GM06990 (cell line): ENCODE results near the gene NHS.

Source experiments
- DNase-seq: peaks from one replicate; pipeline ENCODE4 v3.0.0-alpha.2; 2011; ENCODE audit not compliant: insufficient read length; ENCODE audit errors: extremely low read depth
- H3K27me3 ChIP-seq: replicated peaks from 2 replicates; pipeline ENCODE4 v1.6.0; 2011; ENCODE audit warnings: low read length; ENCODE audit not compliant: control insufficient read depth, insufficient read depth
- H3K36me3 ChIP-seq: 2 replicates; pipeline ENCODE4 v1.5.1; 2011; ENCODE audit warnings: low read length; ENCODE audit not compliant: control insufficient read depth, insufficient read depth
- H3K4me3 ChIP-seq: replicated peaks from 2 replicates; pipeline ENCODE4 v1.5.1; 2011; ENCODE audit warnings: low read depth, mild to moderate bottlenecking, control low read depth, low read length
- TF ChIP-seq, protein P1 (sequence below): IDR thresholded peaks from 2 replicates; pipeline ENCODE4 v1.5.1; 2011; ENCODE audit warnings: low read length, control low read depth, mild to moderate bottlenecking, inconsistent platforms; ENCODE audit not compliant: insufficient read depth, poor library complexity, severe bottlenecking

NHS gene

DNA sequence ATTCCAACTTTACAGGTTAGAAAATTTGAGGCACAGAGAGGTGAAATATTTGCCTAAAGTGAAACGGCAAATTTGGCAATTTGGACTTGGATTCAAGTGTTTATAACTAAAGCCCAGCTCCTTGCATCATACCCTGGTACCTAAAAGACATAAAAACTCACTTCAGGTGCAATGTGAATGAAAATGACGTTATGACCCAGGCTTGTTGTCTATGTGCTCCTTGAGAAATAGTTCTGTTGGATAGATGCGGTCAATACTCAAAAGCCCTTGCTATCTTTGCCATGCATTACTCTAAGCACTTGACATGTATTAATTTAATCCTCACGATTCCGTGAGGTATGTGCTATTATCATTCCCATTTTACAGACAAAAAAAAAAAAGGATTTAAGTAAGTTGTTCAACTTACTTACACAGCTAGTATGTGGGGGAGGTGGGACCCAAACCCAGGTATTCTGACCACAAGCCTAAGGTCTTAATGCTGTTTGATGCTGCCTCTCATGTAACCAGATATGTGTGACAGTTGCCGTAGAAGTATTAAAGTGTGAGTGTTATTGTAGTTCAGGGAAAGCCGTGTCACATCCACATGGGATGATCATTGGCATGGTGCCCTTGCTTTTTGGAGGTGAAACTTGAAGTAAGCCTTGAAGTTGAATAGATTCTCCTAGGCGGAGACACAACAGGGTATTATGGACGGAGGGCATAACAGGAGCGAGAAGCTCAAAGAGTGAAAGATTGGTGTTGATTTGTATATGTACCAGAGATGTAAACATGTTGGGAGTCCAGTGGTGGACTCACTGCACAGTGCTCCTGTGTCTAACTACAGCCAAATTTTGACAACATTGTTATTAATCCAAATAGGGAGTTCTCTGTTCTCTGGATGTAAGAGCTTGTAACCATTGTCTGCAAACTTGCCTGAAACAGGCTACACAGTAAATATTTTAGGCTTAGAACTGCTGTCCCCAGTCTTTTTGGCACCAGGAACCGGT, 365.4 kb downstream of the NHS start:
- TF ChIP-seq, protein P1, sequence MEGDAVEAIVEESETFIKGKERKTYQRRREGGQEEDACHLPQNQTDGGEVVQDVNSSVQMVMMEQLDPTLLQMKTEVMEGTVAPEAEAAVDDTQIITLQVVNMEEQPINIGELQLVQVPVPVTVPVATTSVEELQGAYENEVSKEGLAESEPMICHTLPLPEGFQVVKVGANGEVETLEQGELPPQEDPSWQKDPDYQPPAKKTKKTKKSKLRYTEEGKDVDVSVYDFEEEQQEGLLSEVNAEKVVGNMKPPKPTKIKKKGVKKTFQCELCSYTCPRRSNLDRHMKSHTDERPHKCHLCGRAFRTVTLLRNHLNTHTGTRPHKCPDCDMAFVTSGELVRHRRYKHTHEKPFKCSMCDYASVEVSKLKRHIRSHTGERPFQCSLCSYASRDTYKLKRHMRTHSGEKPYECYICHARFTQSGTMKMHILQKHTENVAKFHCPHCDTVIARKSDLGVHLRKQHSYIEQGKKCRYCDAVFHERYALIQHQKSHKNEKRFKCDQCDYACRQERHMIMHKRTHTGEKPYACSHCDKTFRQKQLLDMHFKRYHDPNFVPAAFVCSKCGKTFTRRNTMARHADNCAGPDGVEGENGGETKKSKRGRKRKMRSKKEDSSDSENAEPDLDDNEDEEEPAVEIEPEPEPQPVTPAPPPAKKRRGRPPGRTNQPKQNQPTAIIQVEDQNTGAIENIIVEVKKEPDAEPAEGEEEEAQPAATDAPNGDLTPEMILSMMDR, result no peak
- Histone ChIP-seq H3K4me3 (no peak overlapping the region), H3K36me3 (no peaks in the 10 kb centered on the region), H3K27me3 (no peaks in the 10 kb centered on the region)
- DNase-seq, result no peak

DNA sequence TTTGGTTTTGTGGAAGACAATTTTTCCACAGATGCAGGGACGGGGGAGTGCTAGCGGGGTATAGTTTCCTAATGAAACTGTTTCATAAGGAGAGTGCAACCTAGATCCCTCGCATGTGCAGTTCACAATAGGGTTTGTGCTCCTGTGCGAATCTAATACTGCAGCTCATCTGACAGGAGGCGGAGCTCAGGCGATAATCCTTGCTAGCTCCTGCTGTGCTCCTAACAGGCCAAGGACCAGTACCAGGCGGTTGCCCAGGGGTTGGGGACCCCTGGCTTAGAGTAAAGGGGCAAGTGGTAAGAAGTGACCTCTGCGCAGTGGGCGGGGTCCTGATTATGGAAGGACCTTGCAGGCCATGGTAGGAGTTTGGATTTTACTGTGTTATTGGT, 366.1 kb downstream of the NHS start:
- Histone ChIP-seq H3K36me3 (no peaks in the 10 kb centered on the region), H3K4me3 (no peak overlapping the region), H3K27me3 (no peaks in the 10 kb centered on the region)
- TF ChIP-seq, protein P1, result no peak
- DNase-seq, result no peak

DNA sequence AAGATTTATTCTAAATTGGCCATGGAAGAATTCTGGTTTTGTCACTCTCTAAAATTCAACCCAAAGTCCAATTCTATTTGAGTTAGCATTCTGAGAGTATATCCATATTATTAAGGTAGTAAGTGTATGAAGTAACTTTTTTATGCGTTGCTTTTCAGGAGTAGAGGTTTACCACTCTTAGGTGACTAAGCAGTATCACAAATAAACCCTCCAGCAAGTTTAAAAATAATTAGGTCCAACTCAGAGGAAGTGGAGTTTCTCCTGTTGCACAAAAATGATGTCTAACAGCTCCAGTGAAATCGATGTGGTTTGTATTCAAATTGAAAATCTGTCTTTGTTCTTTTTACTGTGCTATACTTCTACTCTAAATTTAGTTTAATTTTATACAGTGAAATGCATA, 368.9 kb downstream of the NHS start:
- Histone ChIP-seq H3K27me3 (no peaks in the 10 kb centered on the region), H3K4me3 (no peak overlapping the region), H3K36me3 (no peaks in the 10 kb centered on the region)
- TF ChIP-seq, protein P1, result no peak
- DNase-seq, result no peak

DNA sequence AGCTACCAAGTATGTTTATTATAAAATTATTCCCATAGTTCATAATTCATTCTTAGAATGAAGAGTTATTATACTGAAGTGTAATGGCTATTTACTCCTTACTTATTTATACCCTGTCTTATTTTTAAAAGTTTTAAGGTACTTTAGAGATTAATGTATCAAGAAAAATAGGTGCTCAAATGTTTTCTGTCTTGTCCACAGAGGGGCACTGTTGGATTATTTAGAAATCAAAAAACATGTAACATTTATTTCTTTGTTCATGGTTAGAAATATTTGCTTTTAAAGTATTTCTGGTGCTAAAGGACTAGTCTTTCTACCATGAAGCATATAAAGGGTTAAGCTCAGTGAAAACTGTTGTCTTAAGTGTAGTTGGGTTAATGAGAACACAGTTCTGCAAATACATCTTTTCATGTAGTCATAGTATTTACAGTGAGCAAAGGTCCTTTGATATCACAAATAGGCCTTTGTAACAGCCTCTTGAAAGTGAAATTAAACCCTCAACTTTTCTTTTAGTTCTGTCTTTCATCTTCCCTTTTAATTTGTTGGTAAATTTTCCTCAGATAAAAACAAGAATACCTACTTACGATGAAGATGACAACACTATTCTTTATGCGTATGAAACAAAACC, 370.0 kb downstream of the NHS start:
- Histone ChIP-seq H3K4me3 (no peak overlapping the region), H3K36me3 (no peaks in the 10 kb centered on the region), H3K27me3 (no peaks in the 10 kb centered on the region)
- TF ChIP-seq, protein P1, result no peak
- DNase-seq, result no peak

DNA sequence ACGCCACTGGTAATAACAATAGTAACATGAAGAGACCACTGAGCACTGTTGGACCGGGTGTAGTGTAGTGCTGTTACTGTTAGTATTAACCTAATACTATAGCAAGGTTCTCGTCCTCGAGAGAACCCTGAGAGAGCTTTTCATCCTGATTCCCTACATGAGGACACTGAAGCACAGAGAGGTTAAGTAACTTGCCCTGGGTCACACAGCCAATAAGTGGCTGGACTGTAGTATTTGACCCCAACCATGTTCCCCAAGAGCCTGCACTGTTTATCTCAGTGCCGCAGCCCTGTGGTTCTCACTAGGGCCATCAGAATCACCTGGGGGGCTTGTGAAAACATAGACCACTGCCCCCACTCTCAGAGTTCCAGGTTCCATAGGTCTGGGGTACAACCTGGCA, 372.7 kb downstream of the NHS start:
- no peaks in the 10 kb centered on the region for H3K27me3 ChIP-seq
- H3K36me3 ChIP-seq, result no peaks in the 10 kb centered on the region
- TF ChIP-seq, protein P1, result no peak
- no peak overlapping the region for H3K4me3 ChIP-seq
- no peak for DNase-seq
